Activated CD4-positive, CD25-positive, alpha-beta regulatory T cell (primary cell): Measurements from ENCODE around the gene EIF3A.
"Not testable (repeated sequence)": the region's sequence is repeated elsewhere in the genome, so short reads cannot be mapped to it uniquely, and the experiment has no call there.

Experiments
- DNase-seq, 4 experiments: peaks; one replicate each; lab custom pipeline; 2025; lab: John Stamatoyannopoulos, UW

The EIF3A gene, protein sequence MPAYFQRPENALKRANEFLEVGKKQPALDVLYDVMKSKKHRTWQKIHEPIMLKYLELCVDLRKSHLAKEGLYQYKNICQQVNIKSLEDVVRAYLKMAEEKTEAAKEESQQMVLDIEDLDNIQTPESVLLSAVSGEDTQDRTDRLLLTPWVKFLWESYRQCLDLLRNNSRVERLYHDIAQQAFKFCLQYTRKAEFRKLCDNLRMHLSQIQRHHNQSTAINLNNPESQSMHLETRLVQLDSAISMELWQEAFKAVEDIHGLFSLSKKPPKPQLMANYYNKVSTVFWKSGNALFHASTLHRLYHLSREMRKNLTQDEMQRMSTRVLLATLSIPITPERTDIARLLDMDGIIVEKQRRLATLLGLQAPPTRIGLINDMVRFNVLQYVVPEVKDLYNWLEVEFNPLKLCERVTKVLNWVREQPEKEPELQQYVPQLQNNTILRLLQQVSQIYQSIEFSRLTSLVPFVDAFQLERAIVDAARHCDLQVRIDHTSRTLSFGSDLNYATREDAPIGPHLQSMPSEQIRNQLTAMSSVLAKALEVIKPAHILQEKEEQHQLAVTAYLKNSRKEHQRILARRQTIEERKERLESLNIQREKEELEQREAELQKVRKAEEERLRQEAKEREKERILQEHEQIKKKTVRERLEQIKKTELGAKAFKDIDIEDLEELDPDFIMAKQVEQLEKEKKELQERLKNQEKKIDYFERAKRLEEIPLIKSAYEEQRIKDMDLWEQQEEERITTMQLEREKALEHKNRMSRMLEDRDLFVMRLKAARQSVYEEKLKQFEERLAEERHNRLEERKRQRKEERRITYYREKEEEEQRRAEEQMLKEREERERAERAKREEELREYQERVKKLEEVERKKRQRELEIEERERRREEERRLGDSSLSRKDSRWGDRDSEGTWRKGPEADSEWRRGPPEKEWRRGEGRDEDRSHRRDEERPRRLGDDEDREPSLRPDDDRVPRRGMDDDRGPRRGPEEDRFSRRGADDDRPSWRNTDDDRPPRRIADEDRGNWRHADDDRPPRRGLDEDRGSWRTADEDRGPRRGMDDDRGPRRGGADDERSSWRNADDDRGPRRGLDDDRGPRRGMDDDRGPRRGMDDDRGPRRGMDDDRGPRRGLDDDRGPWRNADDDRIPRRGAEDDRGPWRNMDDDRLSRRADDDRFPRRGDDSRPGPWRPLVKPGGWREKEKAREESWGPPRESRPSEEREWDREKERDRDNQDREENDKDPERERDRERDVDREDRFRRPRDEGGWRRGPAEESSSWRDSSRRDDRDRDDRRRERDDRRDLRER (N-terminal part only)

GRCh38 chr10:119080521-119081259 lies at the start of gene EIF3A:
Gene EIF3A, minus strand, starts transcription at chr10:119080817. Its CDS starts 141 bp downstream, at chr10:119080676.
- DNase-seq, result peak; percentile 81 to 88 (median 85)

DNA sequence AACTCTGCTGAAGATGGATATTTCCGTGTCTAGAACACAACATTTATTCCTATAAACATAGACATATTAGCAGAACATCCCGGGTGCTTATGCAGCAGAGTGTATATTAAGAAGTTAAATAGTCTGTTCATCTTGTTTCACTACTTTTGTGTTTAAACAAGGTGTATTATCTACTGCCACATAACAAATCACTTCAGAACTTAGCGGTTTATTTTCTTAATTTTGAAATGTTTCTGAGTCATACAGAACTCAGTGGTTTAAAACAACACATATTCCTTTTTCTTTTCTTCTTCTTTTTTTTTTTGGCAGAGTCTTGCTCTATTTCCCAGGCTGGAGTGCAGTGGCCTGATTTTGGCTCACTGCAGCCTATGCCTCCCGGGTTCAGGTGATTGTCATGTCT lies 49.1 kb upstream of the EIF3A start:
- DNase-seq, result no peak

GRCh38 chr10:119125942-119126341 lies 45.3 kb upstream of the EIF3A start:
- no peak for DNase-seq

- DNase-seq, result no peak
These were observed 40.3 kb upstream of the EIF3A start for GRCh38 chr10:119120875-119121274.

DNA sequence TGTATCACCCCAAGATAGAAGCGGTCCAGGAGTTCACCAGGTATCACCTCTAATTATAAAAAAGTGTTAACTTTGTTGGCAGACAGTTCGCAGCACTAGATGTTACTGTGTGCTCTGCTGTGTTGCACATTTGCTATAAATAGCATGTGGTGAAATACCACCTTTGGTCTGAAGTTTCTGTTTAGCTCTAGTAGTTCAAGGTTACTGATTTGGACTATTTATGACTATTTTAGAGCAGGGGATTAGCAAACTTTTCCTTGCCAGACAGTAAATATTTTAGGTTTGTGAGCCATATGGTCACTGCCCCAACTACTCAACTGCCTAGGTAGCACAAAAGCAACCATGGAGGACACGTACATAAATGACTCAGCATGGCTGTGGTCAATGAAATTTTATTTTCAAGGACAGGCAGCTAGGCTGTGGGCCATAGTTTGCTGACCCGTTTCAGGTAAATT lies 39.8 kb upstream of the EIF3A start:
- no peak for DNase-seq

- DNase-seq, result no peak
These were observed 38.8 kb upstream of the EIF3A start for GRCh38 chr10:119119400-119119799.

GRCh38 chr10:119118231-119118630 lies 37.6 kb upstream of the EIF3A start:
- DNase-seq, result no peak

- no peak for DNase-seq
These were observed 35.8 kb upstream of the EIF3A start for GRCh38 chr10:119116326-119116951.

- no peak for DNase-seq
These were observed 35.3 kb upstream of the EIF3A start for GRCh38 chr10:119115926-119116325.

- no peak for DNase-seq
These were observed 33.4 kb upstream of the EIF3A start for GRCh38 chr10:119113751-119114732.

DNA sequence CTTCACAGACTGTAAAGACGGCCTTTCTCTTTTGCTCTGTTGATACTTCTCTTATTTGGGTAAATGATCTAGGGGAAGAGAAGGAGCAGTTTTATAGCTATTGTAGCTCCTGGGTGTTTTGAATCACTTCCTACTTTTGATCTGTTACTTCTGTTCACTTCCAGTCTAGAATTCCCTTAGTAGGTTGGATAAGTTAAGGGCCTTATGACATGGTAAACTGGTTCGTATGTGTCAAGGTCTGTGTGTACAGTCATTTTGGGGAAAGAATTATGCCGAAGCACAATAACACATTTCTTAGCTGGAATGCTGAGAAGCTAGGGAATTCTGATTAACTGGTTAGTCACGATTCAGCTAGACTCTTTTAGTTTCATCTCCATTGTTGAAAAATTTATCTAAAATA lies 31.4 kb upstream of the EIF3A start:
- DNase-seq, result no peak

- not testable (repeated sequence) for DNase-seq
These were observed 27.2 kb upstream of the EIF3A start for GRCh38 chr10:119107771-119108170.

DNA sequence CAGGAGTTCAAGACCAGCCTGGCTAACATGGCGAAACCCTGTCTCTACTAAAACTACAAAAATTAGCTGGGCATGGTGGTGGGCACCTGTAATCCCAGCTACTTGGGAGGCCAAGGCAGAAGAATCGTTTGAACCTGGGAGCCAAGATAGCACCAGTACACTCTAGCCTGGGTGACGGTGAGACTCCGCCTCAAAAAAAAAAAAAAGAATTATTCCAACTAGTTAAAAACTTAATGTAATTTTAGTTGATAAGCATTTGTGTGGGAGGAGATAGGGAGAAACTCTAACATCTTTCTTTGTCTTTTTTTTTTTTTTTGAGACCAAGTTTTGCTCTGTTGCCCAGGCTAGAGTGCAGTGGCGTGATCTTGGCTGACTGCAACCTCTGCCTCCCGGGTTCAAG lies 26.5 kb upstream of the EIF3A start:
- DNase-seq, result not testable (repeated sequence)

GRCh38 chr10:119105899-119106298 lies 25.3 kb upstream of the EIF3A start:
- DNase-seq, result not testable (repeated sequence)

GRCh38 chr10:119105155-119105554 lies 24.5 kb upstream of the EIF3A start:
- no peak for DNase-seq

GRCh38 chr10:119104654-119105015 lies 24.0 kb upstream of the EIF3A start:
- no peak for DNase-seq

DNA sequence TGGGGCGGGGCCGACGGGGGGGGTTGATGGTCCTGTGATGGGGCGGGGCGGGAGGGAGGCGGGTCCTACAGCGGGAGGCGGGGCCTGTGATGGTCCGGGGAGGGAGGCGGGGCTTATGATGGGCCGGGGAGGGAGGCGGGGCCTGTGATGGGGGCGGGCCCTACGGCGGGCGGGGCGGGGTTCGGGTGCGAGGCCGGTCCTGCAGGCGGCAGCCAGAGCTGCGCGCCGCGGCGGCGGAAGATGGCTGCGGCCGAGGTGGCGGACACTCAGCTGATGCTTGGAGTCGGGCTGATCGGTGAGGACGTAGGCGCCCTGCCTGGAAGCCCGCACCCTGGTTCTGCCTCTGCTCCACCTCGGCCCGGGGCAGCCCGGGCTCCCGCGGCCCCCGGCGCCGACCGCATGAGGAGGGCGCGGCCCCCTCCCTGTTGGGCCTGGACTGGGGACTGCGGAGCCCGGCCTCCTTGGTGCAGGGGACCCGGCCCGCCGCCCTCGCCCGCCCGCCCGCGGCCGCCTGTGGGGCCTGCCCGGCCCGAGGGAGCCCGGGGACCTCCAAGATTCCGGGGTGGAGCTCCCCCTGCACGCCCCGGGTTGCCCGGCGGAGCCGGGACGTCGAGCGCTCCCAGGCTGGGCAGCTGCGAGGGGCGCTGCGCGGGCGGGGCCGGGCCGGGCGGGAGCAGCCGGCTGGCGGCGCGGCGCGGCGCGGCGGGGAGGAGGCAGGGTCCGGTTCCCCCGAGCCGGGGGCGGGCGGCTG lies 23.5 kb upstream of the EIF3A start, which contains the start of gene DENND10:
DENND10 (plus strand) TSS at position 211 of the 751 bp plus-strand sequence; CDS start at position 241, 30 bp downstream.
- DNase-seq, result peak; percentile 73 to 78 (median 76)

GRCh38 chr10:119103241-119103902 lies 22.8 kb upstream of the EIF3A start:
- no peak for DNase-seq
